Colonic mucosa (tissue), 4 donors: ENCODE results near the gene DDX52. TPM values are rescaled to one million over a fixed set of nuclear protein-coding genes. Genes with fewer than 3 reads are reported as not detected.

ENCODE experiments used
- DNase-seq: peaks from one replicate; pipeline ENCODE4 v3.0.0-alpha.2; 2020
- H3K27ac ChIP-seq: fragments of 200-600 bp; one replicate; pipeline ENCODE4 v1.8.0; 2021
- H3K27me3 ChIP-seq: fragments of 200-600 bp; one replicate; pipeline ENCODE4 v1.8.0; 2021
- H3K36me3 ChIP-seq: fragments of 200-600 bp; one replicate; pipeline ENCODE4 v1.8.0; 2021
- H3K4me1 ChIP-seq: fragments of 200-600 bp; one replicate; pipeline ENCODE4 v1.8.0; 2021; ENCODE audit warnings: mild to moderate bottlenecking
- H3K4me3 ChIP-seq: fragments of 200-600 bp; one replicate; pipeline ENCODE4 v1.8.0; 2021
- H3K9ac ChIP-seq, 2 donors: one replicate each; pipeline ENCODE4 v1.7.0; 2013; ENCODE audit warnings: control low read depth in 2 of 2, low read depth in 2 of 2, low read length in 2 of 2
- H3K9me3 ChIP-seq: fragments of 200-600 bp; one replicate; pipeline ENCODE4 v1.8.0; 2021
- CTCF ChIP-seq: fragments of 200-600 bp; IDR thresholded peaks from one replicate; pipeline ENCODE4 v1.8.0; 2022; ENCODE audit warnings: antibody characterized with exemption, mild to moderate bottlenecking
- intact Hi-C: fragments of 100-400 bp; cut with DNase I; formaldehyde crosslinking; loops from one replicate; pipeline ENCODE4 v1.14.1; 2022
- microRNA-seq: library from miRNA; unstranded; fragments of <30 nt; microRNA quantifications from one replicate; pipeline ENCODE4, GENCODE V29; 2019
- total RNA-seq, 2 donors: library from RNA; stranded (reverse); fragmentation: NEBNext Ultra II Directional in 1 of 2; extraction: Animal tissue kit (Norgen Biotek cat#: 25700) in 1 of 2; gene quantifications; one replicate each; pipeline ENCODE4 v1.2.1, GENCODE V29; 2021
- donor health status: healthy.
- donor health status: DM: no; HTN: no; CAD: no.
- donor health status: DM: no; HTN: no; CAD: no.

Gene DDX52
- total RNA-seq, 2 donors from 2014 or later, result 26.3 to 26.4 TPM

- DNase-seq, result no peak
- no peak overlapping the region for H3K27ac ChIP-seq
- no peak for TF ChIP-seq CTCF
- H3K36me3 ChIP-seq, result peaks cover 4% of the 10 kb centered on the region
- H3K27me3 ChIP-seq, result no peaks in the 10 kb centered on the region
- intact Hi-C loops, result no loop called here
- H3K4me1 ChIP-seq, result no peaks in the 10 kb centered on the region
- H3K9me3 ChIP-seq, result no peaks in the 10 kb centered on the region
- H3K4me3 ChIP-seq, result no peak overlapping the region
- no peak overlapping the region for H3K9ac ChIP-seq
Observed at GRCh38 chr17:37567137-37567536, 76.1 kb downstream of the DDX52 start.

GRCh38 chr17:37564252-37564651 is 79.0 kb downstream of the DDX52 start:
- H3K36me3 ChIP-seq, result peaks cover 4% of the 10 kb centered on the region
- H3K9me3 ChIP-seq, result no peaks in the 10 kb centered on the region
- no peak overlapping the region for H3K9ac ChIP-seq
- no peak overlapping the region for H3K4me3 ChIP-seq
- DNase-seq, result no peak
- H3K27me3 ChIP-seq, result no peaks in the 10 kb centered on the region
- no peaks in the 10 kb centered on the region for H3K4me1 ChIP-seq
- intact Hi-C loops, result no loop called here
- no peak overlapping the region for H3K27ac ChIP-seq
- no peak for TF ChIP-seq CTCF

GRCh38 chr17:37562016-37562745 is 81.1 kb downstream of the DDX52 start:
- TF ChIP-seq CTCF, result no peak
- Histone ChIP-seq H3K9ac (no peak overlapping the region), H3K36me3 (no peaks in the 10 kb centered on the region), H3K4me1 (no peaks in the 10 kb centered on the region), H3K4me3 (no peak overlapping the region), H3K27me3 (no peaks in the 10 kb centered on the region), H3K9me3 (no peaks in the 10 kb centered on the region), H3K27ac (no peak overlapping the region)
- intact Hi-C loops, result no loop called here
- DNase-seq, result no peak

Small RNAs within 50 kb of the gene (microRNA-seq; reads per million reads assigned to microRNA genes)
- gene MIR378J, result not detected

Other genes with a start within 250 kb of the DDX52 start
- gene ACACA, start 236.6 kb downstream of the DDX52 start, total RNA-seq, result 10 to 100 TPM; 59.5 to 72.6 TPM
- 10 to 100 TPM; 16.6 to 22.5 TPM for gene TADA2A, start 236.6 kb downstream of the DDX52 start, total RNA-seq
- gene DUSP14, start 153.6 kb downstream of the DDX52 start, total RNA-seq, result 1 to 10 TPM; 2.2 to 3.0 TPM
- gene SYNRG, start 34.0 kb downstream of the DDX52 start, total RNA-seq, result 10 to 100 TPM; 28.9 to 34.1 TPM
- 10 to 100 TPM; 28.0 to 34.8 TPM for gene HNF1B, start 101.6 kb upstream of the DDX52 start, total RNA-seq